Thyroid gland (tissue), 4 donors: ENCODE results near the gene HES7.

Experiments
- CTCF ChIP-seq, 6 experiments: fragments of 200-600 bp in 3 of 6; fragments of 450-650 bp in 3 of 6; sonication (generic) in 3 of 6; IDR thresholded peaks; one replicate each; pipeline ENCODE4 v1.5.1; 2016 to 2019; ENCODE audit warnings: antibody characterized with exemption in 6 of 6, mild to moderate bottlenecking in 2 of 6, inconsistent platforms in 1 of 6, moderate library complexity in 1 of 6
- POLR2A ChIP-seq, 2 donors: fragments of 450-650 bp; IDR thresholded peaks; one replicate each; pipeline ENCODE4 v1.6.1; 2017; ENCODE audit warnings: antibody characterized with exemption in 2 of 2, mild to moderate bottlenecking in 2 of 2, moderate library complexity in 1 of 2

- TF ChIP-seq CTCF (IDR thresholded peaks at IDR 0.05) (peak in 2 of 6 experiments; percentile 8 to 12), POLR2A (IDR thresholded peaks at IDR 0.05) (no peak)
Measured at GRCh38 chr17:8120520-8121406, 3.1 kb downstream of the HES7 start.
